Testis (tissue), 2 donors: Measurements from ENCODE around the gene GLIS1.

ENCODE experiments used
- POLR2A ChIP-seq: fragments of 450-650 bp; IDR thresholded peaks from one replicate; pipeline ENCODE4 v1.6.1; 2017; ENCODE audit warnings: antibody characterized with exemption, mild to moderate bottlenecking, moderate library complexity
- TF ChIP-seq, protein P1 (sequence below), 3 experiments: fragments of 450-650 bp in 2 of 3; fragments of 200-600 bp in 1 of 3; sonication (generic) in 1 of 3; IDR thresholded peaks; one replicate each; pipeline ENCODE4 v1.5.1; 2016 to 2019; ENCODE audit warnings: antibody characterized with exemption in 3 of 3, mild to moderate bottlenecking in 2 of 3, moderate library complexity in 1 of 3

DNA sequence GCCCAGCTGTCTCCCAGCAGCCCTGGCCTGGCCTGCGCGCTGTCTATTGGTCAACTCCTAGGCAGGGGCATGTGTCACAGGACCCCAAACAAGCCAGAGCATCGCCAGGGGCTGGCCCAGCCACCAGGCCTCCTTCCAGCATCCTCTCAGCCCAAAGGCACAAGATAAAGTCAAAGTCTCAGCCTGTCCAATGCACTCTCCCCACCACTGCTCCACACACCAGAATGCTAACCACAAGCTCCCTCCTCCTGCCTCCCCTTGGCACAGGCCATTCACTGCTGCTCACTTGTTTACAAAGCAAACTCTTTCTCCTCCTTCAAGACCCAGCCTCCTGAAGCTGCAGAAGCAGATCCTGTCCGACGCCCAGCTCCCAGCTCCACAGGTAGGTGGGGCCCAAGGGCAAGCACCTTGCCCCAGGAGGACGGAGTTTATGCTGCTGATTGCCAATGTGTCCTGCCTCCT is 146.4 kb downstream of the GLIS1 start:
- TF ChIP-seq, protein P1, sequence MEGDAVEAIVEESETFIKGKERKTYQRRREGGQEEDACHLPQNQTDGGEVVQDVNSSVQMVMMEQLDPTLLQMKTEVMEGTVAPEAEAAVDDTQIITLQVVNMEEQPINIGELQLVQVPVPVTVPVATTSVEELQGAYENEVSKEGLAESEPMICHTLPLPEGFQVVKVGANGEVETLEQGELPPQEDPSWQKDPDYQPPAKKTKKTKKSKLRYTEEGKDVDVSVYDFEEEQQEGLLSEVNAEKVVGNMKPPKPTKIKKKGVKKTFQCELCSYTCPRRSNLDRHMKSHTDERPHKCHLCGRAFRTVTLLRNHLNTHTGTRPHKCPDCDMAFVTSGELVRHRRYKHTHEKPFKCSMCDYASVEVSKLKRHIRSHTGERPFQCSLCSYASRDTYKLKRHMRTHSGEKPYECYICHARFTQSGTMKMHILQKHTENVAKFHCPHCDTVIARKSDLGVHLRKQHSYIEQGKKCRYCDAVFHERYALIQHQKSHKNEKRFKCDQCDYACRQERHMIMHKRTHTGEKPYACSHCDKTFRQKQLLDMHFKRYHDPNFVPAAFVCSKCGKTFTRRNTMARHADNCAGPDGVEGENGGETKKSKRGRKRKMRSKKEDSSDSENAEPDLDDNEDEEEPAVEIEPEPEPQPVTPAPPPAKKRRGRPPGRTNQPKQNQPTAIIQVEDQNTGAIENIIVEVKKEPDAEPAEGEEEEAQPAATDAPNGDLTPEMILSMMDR (IDR thresholded peaks at IDR 0.05) = no peak
- TF ChIP-seq POLR2A = no peak
